ENCODE results near the gene TMEM252. TPM values are rescaled to one million over a fixed set of nuclear protein-coding genes. Genes with fewer than 3 reads are reported as not detected.

TMEM252 gene
- total RNA-seq, 1 experiment from 2014 or later = not detected

DNA sequence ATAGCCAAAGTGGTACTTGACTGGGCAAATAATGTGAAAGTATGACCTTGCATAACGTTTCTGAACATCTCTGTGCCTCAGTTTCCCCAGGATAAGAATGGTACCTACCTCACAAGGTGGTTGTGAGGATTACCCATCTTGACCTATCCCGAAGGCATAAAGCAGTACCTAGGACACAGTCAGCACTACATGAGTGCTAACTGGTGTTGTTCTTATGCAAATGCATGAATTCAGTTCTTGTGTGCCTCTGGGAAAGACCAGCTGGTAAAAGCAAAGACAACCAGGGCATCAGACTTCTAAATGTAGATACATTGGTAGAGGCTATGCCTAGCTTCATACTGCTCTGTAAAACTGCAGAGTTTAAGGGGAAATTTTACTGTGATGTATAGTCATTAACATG is 21.8 kb upstream of the TMEM252 start:
- TF ChIP-seq CTCF (conservative IDR thresholded peaks at IDR 0.05; ENCODE audit: low read depth, low read length) (no peak), EZH2 (IDR thresholded peaks at IDR 0.05; ENCODE audit: borderline replicate concordance, low read depth, low read length, poor library complexity, severe bottlenecking) (no peak)
- no peak overlapping the region for H3K27ac ChIP-seq (ENCODE audit: low read depth, low read length, poor library complexity, severe bottlenecking)
- intact Hi-C loops (cut with micrococcal nuclease; ENCODE audit: unreplicated experiment) = no loop called here
- no peak for DNase-seq (ENCODE audit: low spot score)
- ChIA-PET CTCF (no interaction called here), POLR2A (ENCODE audit: low non-redundant PET) (no interaction called here)
- no peak overlapping the region for H3K4me3 ChIP-seq (ENCODE audit: low read depth, low read length, poor library complexity, severe bottlenecking)
- H3K27me3 ChIP-seq (replicated peaks; ENCODE audit: insufficient read depth, low read depth, low read length, poor library complexity) = peaks cover 27% of the 10 kb centered on the region
- no peaks in the 10 kb centered on the region for H3K36me3 ChIP-seq (ENCODE audit: insufficient read depth, low read length, poor library complexity, severe bottlenecking)
- no peaks in the 10 kb centered on the region for H3K9me3 ChIP-seq (ENCODE audit: low read depth, low read length, poor library complexity, severe bottlenecking)
- no peaks in the 10 kb centered on the region for H3K4me1 ChIP-seq (ENCODE audit: insufficient read depth, low read length, poor library complexity, severe bottlenecking)
- BruUV-seq (replicated peaks) = no TSS peak

GRCh38 chr9:68560071-68560844 is 19.6 kb upstream of the TMEM252 start:
- Histone ChIP-seq H3K4me1 (ENCODE audit: insufficient read depth, low read length, poor library complexity, severe bottlenecking) (no peaks in the 10 kb centered on the region), H3K27ac (ENCODE audit: low read depth, low read length, poor library complexity, severe bottlenecking) (no peak overlapping the region), H3K9me3 (ENCODE audit: low read depth, low read length, poor library complexity, severe bottlenecking) (no peaks in the 10 kb centered on the region), H3K4me3 (ENCODE audit: low read depth, low read length, poor library complexity, severe bottlenecking) (no peak overlapping the region), H3K36me3 (ENCODE audit: insufficient read depth, low read length, poor library complexity, severe bottlenecking) (no peaks in the 10 kb centered on the region), H3K27me3 (replicated peaks; ENCODE audit: insufficient read depth, low read depth, low read length, poor library complexity) (peaks cover 27% of the 10 kb centered on the region)
- POLR2A ChIA-PET (ENCODE audit: low non-redundant PET) = no interaction called here
- CTCF ChIA-PET = interaction anchor here (0.6 to 1.0 kb wide), 3 partner anchors 12 to 138 kb away, joined by 3 read pairs; no protein-coding TSS in a partner anchor
- intact Hi-C loops (cut with micrococcal nuclease; ENCODE audit: unreplicated experiment) = no loop called here
- peak; percentile 59 for DNase-seq (ENCODE audit: low spot score)
- no peak for TF ChIP-seq EZH2 (IDR thresholded peaks at IDR 0.05; ENCODE audit: borderline replicate concordance, low read depth, low read length, poor library complexity, severe bottlenecking)
- TF ChIP-seq CTCF (conservative IDR thresholded peaks at IDR 0.05; ENCODE audit: low read depth, low read length) = peak; percentile 63
- no TSS peak for BruUV-seq (replicated peaks)

GRCh38 chr9:68558545-68558944 is 17.9 kb upstream of the TMEM252 start:
- POLR2A ChIA-PET (ENCODE audit: low non-redundant PET) = interaction anchor here (0.6 kb wide), 1 partner anchor 221 kb away, joined by 4 read pairs; no protein-coding TSS in a partner anchor
- CTCF ChIA-PET = no interaction called here

More at GRCh38 chr9:68558545-68558944, 17.9 kb upstream of the TMEM252 start:
- Histone ChIP-seq H3K4me3 (ENCODE audit: low read depth, low read length, poor library complexity, severe bottlenecking) (no peak overlapping the region), H3K27me3 (replicated peaks; ENCODE audit: insufficient read depth, low read depth, low read length, poor library complexity) (peaks cover 18% of the 10 kb centered on the region), H3K9me3 (ENCODE audit: low read depth, low read length, poor library complexity, severe bottlenecking) (no peaks in the 10 kb centered on the region), H3K36me3 (ENCODE audit: insufficient read depth, low read length, poor library complexity, severe bottlenecking) (no peaks in the 10 kb centered on the region), H3K27ac (ENCODE audit: low read depth, low read length, poor library complexity, severe bottlenecking) (no peak overlapping the region), H3K4me1 (ENCODE audit: insufficient read depth, low read length, poor library complexity, severe bottlenecking) (no peaks in the 10 kb centered on the region)
- BruUV-seq (replicated peaks) = no TSS peak
- no peak for TF ChIP-seq EZH2 (IDR thresholded peaks at IDR 0.05; ENCODE audit: borderline replicate concordance, low read depth, low read length, poor library complexity, severe bottlenecking)
- no peak for TF ChIP-seq CTCF (conservative IDR thresholded peaks at IDR 0.05; ENCODE audit: low read depth, low read length)
- DNase-seq (ENCODE audit: low spot score) = no peak
- intact Hi-C loops (cut with micrococcal nuclease; ENCODE audit: unreplicated experiment) = no loop called here

All from A673 (cell line).